IPS DF 19.7 (cell line): ENCODE measurements around the gene CRYBB3.
A peak's percentile ranks its signal among the peaks of the same experiment; 100 is the strongest.
"Not testable (repeated sequence)": the region's sequence is repeated elsewhere in the genome, so short reads cannot be mapped to it uniquely, and the experiment has no call there.

Experiments
- DNase-seq: peaks from one replicate; pipeline ENCODE4 v3.0.0-alpha.2; 2013; ENCODE audit warnings: low read depth, low spot score

CRYBB3 gene

GRCh38 chr22:25174888-25175411 is 24.7 kb upstream of the CRYBB3 start:
- DNase-seq, result no peak

GRCh38 chr22:25176175-25176574 is 23.5 kb upstream of the CRYBB3 start:
- DNase-seq, result no peak

GRCh38 chr22:25176799-25177198 is 22.9 kb upstream of the CRYBB3 start:
- no peak for DNase-seq

- DNase-seq, result no peak
These were observed 22.4 kb upstream of the CRYBB3 start for GRCh38 chr22:25177226-25177625.

- no peak for DNase-seq
These were observed 21.8 kb upstream of the CRYBB3 start for GRCh38 chr22:25177895-25178294.

GRCh38 chr22:25178348-25178747 is 21.3 kb upstream of the CRYBB3 start:
- DNase-seq, result not testable (repeated sequence)

- not testable (repeated sequence) for DNase-seq
These were observed 20.6 kb upstream of the CRYBB3 start for GRCh38 chr22:25178869-25179631.

GRCh38 chr22:25182131-25183110 is 17.2 kb upstream of the CRYBB3 start:
- DNase-seq, result no peak

GRCh38 chr22:25183949-25184619 is 15.6 kb upstream of the CRYBB3 start:
- no peak for DNase-seq

- no peak for DNase-seq
These were observed 13.5 kb upstream of the CRYBB3 start for GRCh38 chr22:25186140-25186539.

- no peak for DNase-seq
These were observed 12.2 kb upstream of the CRYBB3 start for GRCh38 chr22:25187469-25187868.

- no peak for DNase-seq
These were observed 7.3 kb upstream of the CRYBB3 start for GRCh38 chr22:25192406-25192805.

- no peak for DNase-seq
These were observed 6.5 kb upstream of the CRYBB3 start for GRCh38 chr22:25193130-25193529.

- no peak for DNase-seq
These were observed 6.1 kb upstream of the CRYBB3 start for GRCh38 chr22:25193548-25193947.

- DNase-seq, result no peak
These were observed 3.3 kb upstream of the CRYBB3 start for GRCh38 chr22:25196326-25196725.

GRCh38 chr22:25197340-25197739 is 2.3 kb upstream of the CRYBB3 start:
- no peak for DNase-seq

- DNase-seq, result no peak
These were observed 1.3 kb downstream of the CRYBB3 start for GRCh38 chr22:25200967-25201366.

GRCh38 chr22:25201557-25202273 is 2.1 kb downstream of the CRYBB3 start:
- no peak for DNase-seq

- peak; percentile 38 for DNase-seq
These were observed 2.7 kb downstream of the CRYBB3 start for GRCh38 chr22:25202290-25202921.

- no peak for DNase-seq
These were observed 3.4 kb downstream of the CRYBB3 start for GRCh38 chr22:25203082-25203481.

GRCh38 chr22:25204547-25204946 is 4.9 kb downstream of the CRYBB3 start:
- not testable (repeated sequence) for DNase-seq
